ENCODE results near the gene TMC1.

DNA sequence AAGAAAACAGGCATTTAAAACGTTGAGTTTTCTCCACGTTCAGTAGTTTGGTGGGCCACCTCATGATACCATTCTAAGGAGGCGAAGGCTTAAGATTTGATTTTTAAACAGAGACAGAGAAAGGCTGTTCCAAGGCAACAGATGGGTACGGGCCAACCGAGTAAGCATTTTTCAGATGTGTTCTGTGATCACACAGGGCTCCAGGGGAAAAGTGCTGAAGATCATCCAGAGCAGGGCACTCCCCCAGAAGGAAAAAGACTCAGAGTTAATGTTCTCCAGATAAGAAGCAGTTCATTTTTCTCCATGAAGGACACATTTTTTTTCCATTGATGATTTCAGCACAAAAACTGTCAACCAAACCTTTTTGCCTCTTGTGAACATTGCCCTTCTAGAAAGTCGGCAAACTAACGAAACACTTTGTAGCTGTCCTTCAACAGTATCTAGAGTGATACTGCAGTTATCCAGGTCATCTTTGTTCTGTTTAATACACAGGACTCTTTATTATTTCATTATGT is 292.7 kb downstream of the TMC1 start:
- TF ChIP-seq, protein P1, sequence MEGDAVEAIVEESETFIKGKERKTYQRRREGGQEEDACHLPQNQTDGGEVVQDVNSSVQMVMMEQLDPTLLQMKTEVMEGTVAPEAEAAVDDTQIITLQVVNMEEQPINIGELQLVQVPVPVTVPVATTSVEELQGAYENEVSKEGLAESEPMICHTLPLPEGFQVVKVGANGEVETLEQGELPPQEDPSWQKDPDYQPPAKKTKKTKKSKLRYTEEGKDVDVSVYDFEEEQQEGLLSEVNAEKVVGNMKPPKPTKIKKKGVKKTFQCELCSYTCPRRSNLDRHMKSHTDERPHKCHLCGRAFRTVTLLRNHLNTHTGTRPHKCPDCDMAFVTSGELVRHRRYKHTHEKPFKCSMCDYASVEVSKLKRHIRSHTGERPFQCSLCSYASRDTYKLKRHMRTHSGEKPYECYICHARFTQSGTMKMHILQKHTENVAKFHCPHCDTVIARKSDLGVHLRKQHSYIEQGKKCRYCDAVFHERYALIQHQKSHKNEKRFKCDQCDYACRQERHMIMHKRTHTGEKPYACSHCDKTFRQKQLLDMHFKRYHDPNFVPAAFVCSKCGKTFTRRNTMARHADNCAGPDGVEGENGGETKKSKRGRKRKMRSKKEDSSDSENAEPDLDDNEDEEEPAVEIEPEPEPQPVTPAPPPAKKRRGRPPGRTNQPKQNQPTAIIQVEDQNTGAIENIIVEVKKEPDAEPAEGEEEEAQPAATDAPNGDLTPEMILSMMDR (conservative IDR thresholded peaks at IDR 0.05; ENCODE audit: low read length), result no peak
- TF ChIP-seq EZH2phosphoT487 (IDR thresholded peaks at IDR 0.05; ENCODE audit: borderline replicate concordance), result no peak
